HEK293T (cell line): ENCODE measurements around the gene RGL1.

Source experiments
- ELF4 ChIP-seq: fragments of 450-650 bp; IDR thresholded peaks from 2 replicates; pipeline ENCODE4 v1.6.1; 2017; ENCODE audit warnings: antibody characterized with exemption
- ZNF384 ChIP-seq: fragments of 450-650 bp; IDR thresholded peaks from 2 replicates; pipeline ENCODE4 v1.6.1; 2016

DNA sequence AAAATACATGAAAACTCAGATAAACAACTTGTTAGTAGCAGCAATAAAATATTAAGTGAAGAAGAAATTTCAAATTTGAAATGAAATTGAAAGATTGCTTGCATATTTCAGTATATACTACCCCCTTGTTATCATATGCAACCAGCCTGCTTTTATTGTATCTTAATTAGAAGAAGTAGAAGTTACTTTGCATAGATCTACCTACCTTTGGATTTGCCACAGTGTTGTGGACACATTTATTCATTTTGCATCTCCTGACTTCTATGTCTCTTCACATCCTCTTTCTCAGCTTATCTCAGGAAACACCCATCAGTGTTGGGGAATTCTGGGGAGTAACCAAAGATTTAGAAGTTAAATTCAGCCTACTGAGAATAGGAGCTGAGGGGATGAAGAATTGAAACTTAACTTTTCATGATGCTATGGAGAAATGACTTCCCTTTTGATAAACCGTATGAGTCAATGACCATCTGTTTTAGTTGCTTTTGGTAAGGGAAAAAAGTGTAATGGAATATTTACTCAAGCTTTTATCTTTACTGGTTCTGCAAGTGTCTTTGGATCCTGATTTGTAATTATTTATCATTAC lies 96.9 kb downstream of the RGL1 start:
- TF ChIP-seq ZNF384 (no peak), ELF4 (no peak)
